ENCODE results near the gene ORM2. TPM values are rescaled to one million over a fixed set of nuclear protein-coding genes. Genes with fewer than 3 reads are reported as not detected.

The ORM2 gene
- total and polyA plus RNA-seq, 7 donors = 0.68 TPM; not detected in 6

DNA sequence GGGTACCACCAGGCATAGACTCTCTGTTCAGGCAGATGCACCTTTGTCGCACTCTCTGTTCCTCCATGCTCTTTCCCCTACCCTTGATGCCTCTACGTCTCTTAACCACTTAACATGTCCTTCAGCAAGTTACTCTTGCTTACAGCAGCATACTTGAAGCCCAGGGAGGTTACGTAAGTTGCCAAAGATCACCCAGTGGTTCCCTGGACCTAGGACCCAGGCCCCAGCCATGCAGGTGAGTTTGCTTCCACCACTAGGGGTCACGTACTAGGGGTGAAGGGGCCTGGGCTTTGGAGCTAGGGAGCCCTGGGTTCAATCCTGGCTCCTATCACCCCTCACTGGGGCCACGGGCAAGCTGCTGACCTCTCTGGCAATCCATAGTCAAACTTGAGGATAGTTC, 49.2 kb downstream of the ORM2 start:
- 96 to 100% (median 96%) methylated on average over 5 of the region's 5 CpGs for WGBS, 3 donors
- intact Hi-C loops (cut with DNase I) = no loop called here
- H3K27ac ChIP-seq = no peak overlapping the region
- H3K9me3 ChIP-seq = no peaks in the 10 kb centered on the region
- H3K4me3 ChIP-seq = no peak overlapping the region
- TF ChIP-seq, protein P1, sequence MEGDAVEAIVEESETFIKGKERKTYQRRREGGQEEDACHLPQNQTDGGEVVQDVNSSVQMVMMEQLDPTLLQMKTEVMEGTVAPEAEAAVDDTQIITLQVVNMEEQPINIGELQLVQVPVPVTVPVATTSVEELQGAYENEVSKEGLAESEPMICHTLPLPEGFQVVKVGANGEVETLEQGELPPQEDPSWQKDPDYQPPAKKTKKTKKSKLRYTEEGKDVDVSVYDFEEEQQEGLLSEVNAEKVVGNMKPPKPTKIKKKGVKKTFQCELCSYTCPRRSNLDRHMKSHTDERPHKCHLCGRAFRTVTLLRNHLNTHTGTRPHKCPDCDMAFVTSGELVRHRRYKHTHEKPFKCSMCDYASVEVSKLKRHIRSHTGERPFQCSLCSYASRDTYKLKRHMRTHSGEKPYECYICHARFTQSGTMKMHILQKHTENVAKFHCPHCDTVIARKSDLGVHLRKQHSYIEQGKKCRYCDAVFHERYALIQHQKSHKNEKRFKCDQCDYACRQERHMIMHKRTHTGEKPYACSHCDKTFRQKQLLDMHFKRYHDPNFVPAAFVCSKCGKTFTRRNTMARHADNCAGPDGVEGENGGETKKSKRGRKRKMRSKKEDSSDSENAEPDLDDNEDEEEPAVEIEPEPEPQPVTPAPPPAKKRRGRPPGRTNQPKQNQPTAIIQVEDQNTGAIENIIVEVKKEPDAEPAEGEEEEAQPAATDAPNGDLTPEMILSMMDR (IDR thresholded peaks at IDR 0.05) = no peak
- H3K27me3 ChIP-seq (ENCODE audit: insufficient read depth in 3 of 3, low read length in 2 of 3) = no peaks in the 10 kb centered on the region
- peaks cover 0 to 19% of the 10 kb centered on the region in 2 donors for H3K36me3 ChIP-seq (ENCODE audit: insufficient read depth in 1 of 2, low read depth in 1 of 2)
- DNase-seq (no peak), ATAC-seq (no peak)
- H3K4me1 ChIP-seq = peaks cover 7% of the 10 kb centered on the region

Other genes with a start within 250 kb of the ORM2 start
- gene KIF12, start 230.6 kb upstream of the ORM2 start, total RNA-seq = under 1 TPM in 1 of 4 donors, not detected in 3; 0.13 TPM
- gene KIF12, start 230.6 kb upstream of the ORM2 start, polyA plus RNA-seq = under 1 TPM in 2 of 3 donors, not detected in 1; 0.03 to 0.04 TPM
- gene COL27A1, start 174.3 kb upstream of the ORM2 start, total RNA-seq = 1 to 10 TPM; 3.9 to 8.5 (median 4.7) TPM
- gene COL27A1, start 174.3 kb upstream of the ORM2 start, polyA plus RNA-seq = 1 to 10 TPM; 1.1 to 2.1 (median 1.8) TPM
- 1 to 10 TPM in 2 of 4 donors, not detected in 2; 1.8 to 2.8 TPM for gene ORM1, start 6.8 kb upstream of the ORM2 start, total RNA-seq
- under 1 TPM in 2 of 3 donors, not detected in 1; 0.21 to 0.63 TPM for gene ORM1, start 6.8 kb upstream of the ORM2 start, polyA plus RNA-seq
- 1 to 10 TPM; 2.3 to 3.9 (median 2.9) TPM for gene AKNA, start 58.1 kb downstream of the ORM2 start, total RNA-seq
- gene AKNA, start 58.1 kb downstream of the ORM2 start, polyA plus RNA-seq = 1 to 10 TPM; 1.5 to 2.1 (median 1.9) TPM
- under 1 TPM; 0.15 to 0.62 (median 0.21) TPM for gene WHRN, start 175.6 kb downstream of the ORM2 start, total RNA-seq
- gene WHRN, start 175.6 kb downstream of the ORM2 start, polyA plus RNA-seq = under 1 TPM; 0.07 to 0.31 (median 0.12) TPM

Measured in psoas muscle (tissue), 8 donors.